ENCODE data around the gene SCYGR4. TPM values are rescaled to one million over a fixed set of nuclear protein-coding genes. Genes with fewer than 3 reads are reported as not detected.

The SCYGR4 gene
- total and polyA plus RNA-seq, 2 experiments from 2014 or later, result not detected

DNA sequence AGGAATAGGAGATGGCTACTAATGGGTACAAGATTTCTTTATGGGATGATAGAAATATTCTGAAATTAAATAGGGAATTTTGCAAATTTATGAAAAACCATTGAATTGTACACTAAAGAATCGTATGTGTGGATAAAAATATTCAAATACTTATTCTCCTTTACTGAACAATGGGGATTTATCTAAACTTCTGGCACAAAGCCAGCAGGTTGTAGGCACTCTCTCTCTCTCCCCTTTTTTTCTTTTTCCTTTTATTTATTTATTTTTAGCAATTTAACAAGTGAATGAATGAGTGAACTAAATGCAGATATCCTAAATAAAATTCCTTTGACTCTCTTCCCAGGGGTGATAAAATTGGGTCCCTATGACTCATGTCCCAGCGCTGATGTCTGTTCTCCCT is 40.5 kb upstream of the SCYGR4 start:
- Histone ChIP-seq H3K36me3 (ENCODE audit: low read depth) (no peaks in the 10 kb centered on the region), H3K27me3 (replicated peaks; ENCODE audit: insufficient read depth) (no peaks in the 10 kb centered on the region), H3K9me3 (ENCODE audit: low read depth) (no peaks in the 10 kb centered on the region), H3K4me3 (no peak overlapping the region), H3K4me1 (ENCODE audit: insufficient read depth) (no peaks in the 10 kb centered on the region), H3K79me2 (ENCODE audit: insufficient read depth) (no peaks in the 10 kb centered on the region), H3K9me2 (ENCODE audit: insufficient read depth) (no peaks in the 10 kb centered on the region), H3K27ac (no peak overlapping the region), H4K20me1 (ENCODE audit: insufficient read depth) (0 out of 2 replicates have a peak, but pooled peaks cover 3% of the 10 kb centered on the region), H2AFZ (no peak overlapping the region), H3F3A (ENCODE audit: insufficient read depth) (peaks cover 21% of the 10 kb centered on the region), H3K9ac (no peak overlapping the region), H3K4me2 (ENCODE audit: unreplicated experiment) (no peak overlapping the region)
- TF ChIP-seq EZH2 (IDR thresholded peaks at IDR 0.05; ENCODE audit: insufficient read depth, poor library complexity, severe bottlenecking) (no peak), EZH2phosphoT487 (IDR thresholded peaks at IDR 0.05; ENCODE audit: insufficient read depth, low read depth) (no peak)
- in situ Hi-C loops (cut with MboI), result no loop called here
- no peak for DNase-seq
- WGBS, 2 experiments (ENCODE audit: low coverage in 1 of 2, low lambda C conversion rate in 2 of 2, missing lambda C conversion rate in 2 of 2), result 84 to 86% methylated on average over 2 of the region's 2 CpGs

DNA sequence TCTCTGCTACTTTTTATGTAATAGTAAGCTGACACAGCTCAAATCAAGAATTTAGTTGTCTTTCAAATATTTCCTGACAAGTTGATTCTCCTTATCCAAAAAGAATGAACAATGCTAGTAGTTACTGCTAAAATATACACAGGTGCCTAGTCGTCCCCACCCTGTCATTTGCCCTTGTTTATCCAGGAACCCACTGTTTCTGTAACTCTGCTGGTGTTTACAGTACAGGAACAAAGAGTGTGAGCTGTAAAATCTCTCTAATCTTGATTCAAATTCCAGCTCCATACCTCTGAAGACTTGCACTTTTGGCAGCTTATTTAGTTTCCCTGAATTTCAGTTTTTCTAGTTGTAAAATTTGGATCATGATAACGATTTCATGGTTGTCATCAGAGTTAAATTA is 39.7 kb upstream of the SCYGR4 start:
- Histone ChIP-seq H3K9ac (no peak overlapping the region), H2AFZ (no peak overlapping the region), H3K4me2 (ENCODE audit: unreplicated experiment) (no peak overlapping the region), H4K20me1 (ENCODE audit: insufficient read depth) (0 out of 2 replicates have a peak, but pooled peaks cover 3% of the 10 kb centered on the region), H3K27me3 (replicated peaks; ENCODE audit: insufficient read depth) (no peaks in the 10 kb centered on the region), H3K27ac (no peak overlapping the region), H3F3A (ENCODE audit: insufficient read depth) (peaks cover 15% of the 10 kb centered on the region), H3K4me1 (ENCODE audit: insufficient read depth) (no peaks in the 10 kb centered on the region), H3K4me3 (no peak overlapping the region), H3K36me3 (ENCODE audit: low read depth) (no peaks in the 10 kb centered on the region), H3K9me2 (ENCODE audit: insufficient read depth) (no peaks in the 10 kb centered on the region), H3K79me2 (ENCODE audit: insufficient read depth) (no peaks in the 10 kb centered on the region), H3K9me3 (ENCODE audit: low read depth) (no peaks in the 10 kb centered on the region)
- 32 to 38% methylated on average over 2 of the region's 2 CpGs for WGBS, 2 experiments (ENCODE audit: low coverage in 1 of 2, low lambda C conversion rate in 2 of 2, missing lambda C conversion rate in 2 of 2)
- in situ Hi-C loops (cut with MboI), result no loop called here
- TF ChIP-seq EZH2phosphoT487 (IDR thresholded peaks at IDR 0.05; ENCODE audit: insufficient read depth, low read depth), result no peak
- TF ChIP-seq EZH2 (IDR thresholded peaks at IDR 0.05; ENCODE audit: insufficient read depth, poor library complexity, severe bottlenecking), result no peak
- DNase-seq, result no peak

DNA sequence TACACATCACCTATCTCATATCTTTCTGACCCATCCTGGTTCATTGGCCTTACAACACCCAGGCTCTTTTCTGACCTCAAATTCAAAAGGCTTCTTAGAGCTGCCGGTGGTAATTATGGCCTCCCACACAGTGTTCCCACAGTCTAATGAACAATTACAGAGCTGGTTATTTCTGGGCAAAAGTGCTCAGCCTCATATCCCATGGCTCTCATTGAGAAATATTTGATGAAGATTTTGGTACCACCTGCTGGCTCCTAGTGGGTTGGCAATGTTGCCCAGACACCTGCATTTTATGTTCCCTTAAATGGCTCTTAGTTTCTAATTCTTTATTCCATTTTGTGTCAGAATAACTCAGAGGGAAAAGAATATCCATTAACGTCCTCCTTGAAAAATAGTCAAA is 38.7 kb upstream of the SCYGR4 start:
- no peaks in the 10 kb centered on the region for H3K9me3 ChIP-seq (ENCODE audit: low read depth)
- TF ChIP-seq EZH2 (IDR thresholded peaks at IDR 0.05; ENCODE audit: insufficient read depth, poor library complexity, severe bottlenecking) (no peak), EZH2phosphoT487 (IDR thresholded peaks at IDR 0.05; ENCODE audit: insufficient read depth, low read depth) (no peak)
- no peak overlapping the region for H3K27ac ChIP-seq
- 89 to 94% methylated on average over 2 of the region's 2 CpGs for WGBS, 2 experiments (ENCODE audit: low coverage in 1 of 2, low lambda C conversion rate in 2 of 2, missing lambda C conversion rate in 2 of 2)
- H3K36me3 ChIP-seq (ENCODE audit: low read depth), result no peaks in the 10 kb centered on the region
- in situ Hi-C loops (cut with MboI), result no loop called here
- H3K4me3 ChIP-seq, result no peak overlapping the region
- H2AFZ ChIP-seq, result no peak overlapping the region
- no peak overlapping the region for H3K9ac ChIP-seq
- H3K79me2 ChIP-seq (ENCODE audit: insufficient read depth), result no peaks in the 10 kb centered on the region
- H3K4me1 ChIP-seq (ENCODE audit: insufficient read depth), result no peaks in the 10 kb centered on the region
- H3K4me2 ChIP-seq (ENCODE audit: unreplicated experiment), result no peak overlapping the region
- H3F3A ChIP-seq (ENCODE audit: insufficient read depth), result peaks cover 10% of the 10 kb centered on the region; the same call in 1 of the 2 replicates
- 0 out of 2 replicates have a peak, but pooled peaks cover 3% of the 10 kb centered on the region for H4K20me1 ChIP-seq (ENCODE audit: insufficient read depth)
- H3K9me2 ChIP-seq (ENCODE audit: insufficient read depth), result no peaks in the 10 kb centered on the region
- DNase-seq, result no peak
- no peaks in the 10 kb centered on the region for H3K27me3 ChIP-seq (replicated peaks; ENCODE audit: insufficient read depth)

DNA sequence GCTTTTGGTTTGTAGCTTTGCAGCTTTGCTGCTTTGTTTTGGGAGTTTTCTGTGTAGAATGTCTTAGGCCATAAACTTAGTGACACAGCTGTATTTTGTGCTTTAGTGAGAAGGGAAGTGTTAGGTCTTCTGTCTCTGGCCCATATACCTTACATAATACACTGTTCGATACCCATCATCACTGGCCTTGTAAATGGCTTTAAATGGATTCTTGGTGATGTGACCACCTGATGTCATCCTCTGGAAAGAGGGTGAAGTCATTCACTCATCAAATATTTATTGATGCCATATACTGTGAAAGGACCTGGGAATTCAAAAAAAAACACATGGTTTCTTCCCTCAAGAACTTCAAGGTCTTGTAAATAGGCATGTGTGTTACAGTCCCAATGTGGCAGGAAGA is 37.5 kb upstream of the SCYGR4 start:
- Histone ChIP-seq H3K9me2 (ENCODE audit: insufficient read depth) (no peaks in the 10 kb centered on the region), H2AFZ (no peak overlapping the region), H4K20me1 (ENCODE audit: insufficient read depth) (0 out of 2 replicates have a peak, but pooled peaks cover 3% of the 10 kb centered on the region), H3K9me3 (ENCODE audit: low read depth) (no peaks in the 10 kb centered on the region), H3K36me3 (ENCODE audit: low read depth) (no peaks in the 10 kb centered on the region), H3K4me1 (ENCODE audit: insufficient read depth) (no peaks in the 10 kb centered on the region), H3K4me3 (no peak overlapping the region), H3K27me3 (replicated peaks; ENCODE audit: insufficient read depth) (no peaks in the 10 kb centered on the region), H3F3A (ENCODE audit: insufficient read depth) (peaks cover 10% of the 10 kb centered on the region; the same call in 1 of the 2 replicates), H3K27ac (no peak overlapping the region), H3K79me2 (ENCODE audit: insufficient read depth) (no peaks in the 10 kb centered on the region), H3K9ac (no peak overlapping the region), H3K4me2 (ENCODE audit: unreplicated experiment) (no peak overlapping the region)
- no peak for TF ChIP-seq EZH2 (IDR thresholded peaks at IDR 0.05; ENCODE audit: insufficient read depth, poor library complexity, severe bottlenecking)
- TF ChIP-seq EZH2phosphoT487 (IDR thresholded peaks at IDR 0.05; ENCODE audit: insufficient read depth, low read depth), result no peak
- WGBS, 2 experiments (ENCODE audit: low coverage in 1 of 2, low lambda C conversion rate in 2 of 2, missing lambda C conversion rate in 2 of 2), result 94 to 100% methylated on average over 1 of the region's 1 CpG
- DNase-seq, result no peak
- in situ Hi-C loops (cut with MboI), result no loop called here

DNA sequence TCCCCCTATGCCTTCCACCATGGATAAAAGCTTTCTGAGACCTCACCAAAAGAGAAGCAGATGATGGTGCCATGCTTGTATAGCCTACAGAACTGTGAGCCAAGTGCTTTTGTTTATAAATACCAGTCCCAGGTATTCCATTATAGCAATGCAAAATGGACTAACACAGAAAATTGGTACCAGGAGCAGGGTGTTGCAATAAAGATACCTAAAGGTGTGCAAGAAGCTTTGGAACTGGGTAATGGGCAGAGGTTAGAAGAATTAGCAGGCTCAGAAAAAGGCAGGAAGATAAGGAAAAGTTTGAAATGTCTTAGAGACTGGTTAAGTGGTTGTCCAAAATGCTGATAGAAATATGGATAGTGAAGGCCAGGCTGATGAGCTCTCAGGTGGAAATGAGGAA is 34.9 kb upstream of the SCYGR4 start:
- H3K4me3 ChIP-seq, result no peak overlapping the region
- no peaks in the 10 kb centered on the region; the same call in 1 of the 2 replicates for H3F3A ChIP-seq (ENCODE audit: insufficient read depth)
- no peaks in the 10 kb centered on the region for H3K9me3 ChIP-seq (ENCODE audit: low read depth)
- in situ Hi-C loops (cut with MboI), result no loop called here
- TF ChIP-seq EZH2phosphoT487 (IDR thresholded peaks at IDR 0.05; ENCODE audit: insufficient read depth, low read depth) (no peak), EZH2 (IDR thresholded peaks at IDR 0.05; ENCODE audit: insufficient read depth, poor library complexity, severe bottlenecking) (no peak)
- DNase-seq, result no peak
- H2AFZ ChIP-seq, result no peak overlapping the region
- H3K27ac ChIP-seq, result no peak overlapping the region
- H3K36me3 ChIP-seq (ENCODE audit: low read depth), result no peaks in the 10 kb centered on the region
- H3K9me2 ChIP-seq (ENCODE audit: insufficient read depth), result no peaks in the 10 kb centered on the region
- no peak overlapping the region for H3K9ac ChIP-seq
- H4K20me1 ChIP-seq (ENCODE audit: insufficient read depth), result 0 out of 2 replicates have a peak, but pooled peaks cover 3% of the 10 kb centered on the region
- H3K27me3 ChIP-seq (replicated peaks; ENCODE audit: insufficient read depth), result no peaks in the 10 kb centered on the region
- no peaks in the 10 kb centered on the region for H3K4me1 ChIP-seq (ENCODE audit: insufficient read depth)
- no peak overlapping the region for H3K4me2 ChIP-seq (ENCODE audit: unreplicated experiment)
- no peaks in the 10 kb centered on the region for H3K79me2 ChIP-seq (ENCODE audit: insufficient read depth)

Data from GM23248 (cell line).